Measurements from ENCODE around the gene CDH20.

- TF ChIP-seq ZNF138 (tag by site-specific recombination; IDR thresholded peaks at IDR 0.05; ENCODE audit: borderline replicate concordance) (no peak), KLF1 (tag by site-specific recombination; IDR thresholded peaks at IDR 0.05) (no peak)
- TF ChIP-seq, protein P1, sequence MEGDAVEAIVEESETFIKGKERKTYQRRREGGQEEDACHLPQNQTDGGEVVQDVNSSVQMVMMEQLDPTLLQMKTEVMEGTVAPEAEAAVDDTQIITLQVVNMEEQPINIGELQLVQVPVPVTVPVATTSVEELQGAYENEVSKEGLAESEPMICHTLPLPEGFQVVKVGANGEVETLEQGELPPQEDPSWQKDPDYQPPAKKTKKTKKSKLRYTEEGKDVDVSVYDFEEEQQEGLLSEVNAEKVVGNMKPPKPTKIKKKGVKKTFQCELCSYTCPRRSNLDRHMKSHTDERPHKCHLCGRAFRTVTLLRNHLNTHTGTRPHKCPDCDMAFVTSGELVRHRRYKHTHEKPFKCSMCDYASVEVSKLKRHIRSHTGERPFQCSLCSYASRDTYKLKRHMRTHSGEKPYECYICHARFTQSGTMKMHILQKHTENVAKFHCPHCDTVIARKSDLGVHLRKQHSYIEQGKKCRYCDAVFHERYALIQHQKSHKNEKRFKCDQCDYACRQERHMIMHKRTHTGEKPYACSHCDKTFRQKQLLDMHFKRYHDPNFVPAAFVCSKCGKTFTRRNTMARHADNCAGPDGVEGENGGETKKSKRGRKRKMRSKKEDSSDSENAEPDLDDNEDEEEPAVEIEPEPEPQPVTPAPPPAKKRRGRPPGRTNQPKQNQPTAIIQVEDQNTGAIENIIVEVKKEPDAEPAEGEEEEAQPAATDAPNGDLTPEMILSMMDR (tag by site-specific recombination; IDR thresholded peaks at IDR 0.05), result no peak
- TF ChIP-seq, protein P2, sequence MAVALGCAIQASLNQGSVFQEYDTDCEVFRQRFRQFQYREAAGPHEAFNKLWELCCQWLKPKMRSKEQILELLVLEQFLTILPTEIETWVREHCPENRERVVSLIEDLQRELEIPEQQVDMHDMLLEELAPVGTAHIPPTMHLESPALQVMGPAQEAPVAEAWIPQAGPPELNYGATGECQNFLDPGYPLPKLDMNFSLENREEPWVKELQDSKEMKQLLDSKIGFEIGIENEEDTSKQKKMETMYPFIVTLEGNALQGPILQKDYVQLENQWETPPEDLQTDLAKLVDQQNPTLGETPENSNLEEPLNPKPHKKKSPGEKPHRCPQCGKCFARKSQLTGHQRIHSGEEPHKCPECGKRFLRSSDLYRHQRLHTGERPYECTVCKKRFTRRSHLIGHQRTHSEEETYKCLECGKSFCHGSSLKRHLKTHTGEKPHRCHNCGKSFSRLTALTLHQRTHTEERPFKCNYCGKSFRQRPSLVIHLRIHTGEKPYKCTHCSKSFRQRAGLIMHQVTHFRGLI (tag by site-specific recombination; IDR thresholded peaks at IDR 0.05), result no peak
Observed at GRCh38 chr18:61549416-61549815, 216.2 kb downstream of the CDH20 start.
